COLO668 (cell line): Measurements from ENCODE around the gene CRB3.
"Not testable (repeated sequence)": the region's sequence is repeated elsewhere in the genome, so short reads cannot be mapped to it uniquely, and the experiment has no call there.

Experiments used
- DNase-seq: peaks from one replicate; lab custom pipeline; 2025; ENCODE audit not compliant: unreplicated experiment; lab: John Stamatoyannopoulos, UW

The CRB3 gene

GRCh38 chr19:6464070-6464873, at the start of gene CRB3:
Gene CRB3 (plus strand): TSS chr19:6464271. CDS start chr19:6464702, 431 bp downstream.
- peak; percentile 94 for DNase-seq

- DNase-seq = no peak
Measured at GRCh38 chr19:6414793-6415590, 49.1 kb upstream of the CRB3 start.

GRCh38 chr19:6415591-6416190, 48.4 kb upstream of the CRB3 start:
- no peak for DNase-seq

- no peak for DNase-seq
Measured at GRCh38 chr19:6416658-6417405, 47.2 kb upstream of the CRB3 start.

- DNase-seq = no peak
Measured at GRCh38 chr19:6417713-6418561, 46.1 kb upstream of the CRB3 start.

- no peak for DNase-seq
Measured at GRCh38 chr19:6418562-6418932, 45.5 kb upstream of the CRB3 start.

GRCh38 chr19:6421075-6422014, 42.7 kb upstream of the CRB3 start:
- no peak for DNase-seq

GRCh38 chr19:6423499-6424194, 40.4 kb upstream of the CRB3 start:
- DNase-seq = peak; percentile 25

- peak; percentile 55 for DNase-seq
Measured at GRCh38 chr19:6424195-6424938, 39.7 kb upstream of the CRB3 start, which contains the start of gene KHSRP. Gene KHSRP (minus strand): TSS chr19:6424811. CDS start chr19:6424701, 110 bp downstream.

GRCh38 chr19:6424939-6425731, 38.9 kb upstream of the CRB3 start:
- peak; percentile 99 for DNase-seq

- DNase-seq = no peak
Measured at GRCh38 chr19:6425732-6426620, 38.1 kb upstream of the CRB3 start.

GRCh38 chr19:6427131-6427530, 36.9 kb upstream of the CRB3 start:
- no peak for DNase-seq

GRCh38 chr19:6428692-6429418, 35.2 kb upstream of the CRB3 start:
- not testable (repeated sequence) for DNase-seq

GRCh38 chr19:6429419-6430221, 34.5 kb upstream of the CRB3 start:
- no peak for DNase-seq
